ENCODE measurements around the gene KIAA0319L.

KIAA0319L gene

DNA sequence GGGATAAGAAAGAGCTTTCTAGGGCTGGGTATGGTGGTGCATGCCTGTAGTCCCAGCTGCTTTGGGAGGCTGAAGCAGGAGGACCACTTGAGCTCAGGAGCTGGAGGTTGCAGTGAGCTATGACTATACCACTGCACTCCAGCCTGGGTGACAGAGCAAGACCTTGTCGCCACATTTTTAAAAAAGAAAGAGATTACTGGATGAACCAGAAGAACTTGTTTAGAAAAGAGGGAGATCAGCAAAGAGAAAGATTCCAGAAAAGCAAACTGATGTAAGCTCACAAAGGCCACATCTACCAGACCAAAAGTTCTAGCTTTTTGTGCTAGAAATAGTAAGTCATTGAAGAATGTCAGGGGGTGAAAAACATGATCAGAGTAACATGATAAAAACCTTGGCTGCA lies 117.6 kb downstream of the KIAA0319L start:
- DNase-seq = no peak

GRCh38 chr1:35437200-35437599 lies 120.0 kb downstream of the KIAA0319L start:
- no peak for DNase-seq

GRCh38 chr1:35436078-35436477 lies 121.1 kb downstream of the KIAA0319L start:
- no peak for DNase-seq

- DNase-seq = no peak
These were observed 122.5 kb downstream of the KIAA0319L start for GRCh38 chr1:35434703-35435102.

DNA sequence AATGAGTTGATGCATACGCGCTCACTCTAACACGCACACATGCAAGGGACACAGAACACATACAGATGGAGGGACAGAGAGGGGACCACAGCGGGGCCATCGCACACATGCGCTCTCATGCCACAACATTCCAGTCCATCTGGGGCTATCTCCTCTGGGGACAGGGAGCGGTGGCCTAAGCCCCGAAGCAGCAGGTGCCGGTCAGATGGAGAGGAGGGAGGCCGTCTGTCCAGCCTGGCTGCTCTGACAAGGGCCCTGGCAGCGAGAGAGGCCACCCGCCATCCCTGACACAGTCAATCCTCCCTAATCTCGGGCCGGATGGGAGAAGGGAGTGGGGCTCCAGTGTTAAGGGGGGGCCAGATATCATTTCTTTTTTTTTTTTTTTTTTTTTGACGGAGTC lies 123.5 kb downstream of the KIAA0319L start:
- DNase-seq = no peak

DNA sequence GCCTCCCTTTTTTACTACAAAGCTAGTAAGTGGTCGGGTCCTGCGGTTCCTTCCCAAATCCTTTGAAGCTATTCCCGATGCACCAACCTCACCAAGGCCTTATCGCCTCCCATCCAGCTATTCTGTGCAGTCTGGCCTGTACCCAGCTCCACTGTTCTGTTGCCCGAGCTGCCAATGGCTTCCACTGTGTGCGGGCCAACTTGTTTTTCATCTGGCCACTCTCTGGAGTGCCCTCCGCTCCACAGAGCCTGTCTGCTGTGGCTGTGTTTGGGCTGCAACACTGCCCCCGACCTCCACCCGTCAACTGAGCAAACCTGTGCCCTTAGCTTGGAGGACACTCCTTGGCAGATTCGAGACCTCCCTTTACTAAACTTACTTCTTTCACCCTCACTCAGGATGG lies 125.0 kb downstream of the KIAA0319L start:
- no peak for DNase-seq

DNA sequence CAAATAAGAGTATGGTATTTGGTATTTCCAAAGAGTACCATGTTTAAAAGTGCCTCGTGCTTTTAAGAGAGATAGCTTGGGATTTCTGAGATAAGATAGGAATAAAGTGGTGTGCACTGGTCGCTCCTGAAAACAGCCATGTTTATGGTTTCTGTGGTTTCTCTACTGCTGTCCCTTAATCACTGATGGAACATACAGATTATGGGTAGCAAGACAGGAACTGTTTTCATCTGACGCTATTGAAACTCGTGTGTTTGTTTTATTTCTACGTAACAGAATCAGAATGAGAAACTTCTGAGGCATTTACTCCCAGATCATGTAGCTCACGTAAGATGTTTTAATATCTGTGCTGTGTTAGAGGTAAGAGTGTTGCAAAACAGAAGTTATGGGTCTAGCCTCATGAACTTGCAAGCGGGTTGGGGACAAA lies 126.0 kb downstream of the KIAA0319L start:
- DNase-seq = no peak

DNA sequence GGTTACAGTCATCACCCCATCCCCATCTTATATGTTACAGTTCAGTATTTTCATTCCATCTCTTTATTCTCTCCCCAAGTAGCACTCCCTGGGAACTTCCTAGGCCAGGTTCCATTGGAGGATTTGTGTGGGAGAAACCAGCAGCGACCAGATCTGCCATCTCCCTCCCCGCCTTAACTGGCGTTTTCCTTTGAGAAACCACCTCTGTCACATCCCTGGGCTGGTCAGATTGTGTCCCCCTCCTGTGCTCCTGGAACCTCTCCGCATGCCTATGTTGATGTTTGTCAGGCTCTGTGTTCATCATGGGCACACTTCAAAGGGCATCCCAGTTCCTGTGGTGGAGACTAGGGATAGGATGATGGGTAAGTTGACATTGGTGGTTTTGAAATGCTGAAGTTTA lies 126.4 kb downstream of the KIAA0319L start:
- no peak for DNase-seq

- no peak for DNase-seq
These were observed 128.8 kb downstream of the KIAA0319L start for GRCh38 chr1:35428360-35428759.

GRCh38 chr1:35426097-35426586 lies 131.1 kb downstream of the KIAA0319L start:
- DNase-seq = no peak

DNA sequence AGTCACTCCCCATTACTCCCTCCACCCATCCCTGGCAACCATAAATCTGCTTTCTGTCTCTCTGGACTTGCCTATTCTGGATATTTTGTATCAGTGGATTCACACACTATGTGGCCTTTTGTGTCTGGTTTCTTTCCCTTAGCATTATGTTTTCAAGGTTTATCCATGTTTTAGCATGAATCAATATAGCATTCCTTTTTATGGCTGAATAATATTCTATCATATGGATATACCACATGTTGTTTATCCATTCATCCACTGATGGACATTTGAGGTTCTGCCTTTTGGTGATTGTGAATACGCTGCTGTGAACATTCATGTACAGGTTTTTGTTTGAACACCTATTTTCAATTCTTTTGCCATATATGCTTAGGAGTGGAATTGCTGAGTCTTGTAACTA lies 148.3 kb downstream of the KIAA0319L start:
- no peak for DNase-seq

DNA sequence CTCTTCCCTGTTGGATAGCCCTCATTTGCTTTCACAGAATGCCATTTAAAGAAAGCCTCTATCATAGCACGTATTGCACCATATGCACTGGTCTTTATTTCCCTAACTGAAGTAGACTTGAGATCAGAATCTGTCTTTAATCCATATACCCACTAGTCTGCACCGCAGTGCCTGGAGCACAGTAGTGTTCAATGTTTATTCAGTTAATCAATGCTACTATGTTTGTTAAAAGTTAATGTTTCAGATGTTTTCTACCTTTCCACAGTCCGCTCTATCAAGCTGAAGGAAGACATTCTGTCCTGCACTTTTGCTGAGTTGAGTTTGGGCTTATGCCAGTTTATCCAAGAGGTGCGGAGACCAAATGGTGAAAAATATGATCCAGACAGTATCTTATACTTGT lies 149.5 kb downstream of the KIAA0319L start:
- DNase-seq = no peak

GRCh38 chr1:35406103-35406502 lies 151.1 kb downstream of the KIAA0319L start:
- no peak for DNase-seq

GRCh38 chr1:35401049-35401448 lies 156.2 kb downstream of the KIAA0319L start:
- DNase-seq = no peak

DNA sequence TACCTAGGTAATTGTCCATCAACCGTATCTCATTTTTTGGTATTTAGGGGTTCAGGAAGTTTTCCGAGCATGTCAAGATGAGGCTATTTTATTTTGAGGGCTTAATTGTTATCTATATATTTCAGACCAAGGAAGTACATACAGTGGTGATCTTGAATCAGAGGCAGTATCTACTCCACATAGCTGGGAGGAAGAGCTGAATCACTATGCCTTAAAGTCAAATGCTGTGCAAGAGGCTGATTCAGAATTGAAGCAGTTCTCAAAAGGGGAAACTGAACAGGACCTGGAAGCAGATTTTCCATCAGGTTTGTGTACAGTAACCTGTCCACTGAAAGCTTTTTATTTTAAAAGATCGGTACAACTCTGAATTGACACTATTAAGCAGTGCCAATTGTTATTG lies 158.5 kb downstream of the KIAA0319L start:
- DNase-seq = no peak

DNA sequence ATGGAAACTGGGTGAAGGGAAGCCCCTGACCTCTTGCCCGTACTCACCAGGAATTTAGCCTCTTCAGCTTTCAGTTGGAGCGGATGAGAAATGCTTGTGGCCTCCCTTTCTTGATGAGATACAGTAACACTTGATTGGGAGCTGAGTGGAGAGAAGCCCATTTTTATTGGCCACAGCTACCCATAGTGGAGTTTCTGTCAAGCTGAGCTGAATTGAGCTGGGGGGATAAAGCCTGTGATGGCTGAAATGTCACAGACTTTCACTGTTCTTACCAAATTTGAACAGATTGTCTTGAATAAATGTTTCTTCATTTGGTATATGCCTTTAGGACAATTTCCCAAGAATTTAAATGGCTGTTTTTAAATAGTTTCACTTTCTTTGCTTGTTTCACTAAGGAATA lies 162.8 kb downstream of the KIAA0319L start:
- DNase-seq = no peak

- no peak for DNase-seq
These were observed 166.4 kb downstream of the KIAA0319L start for GRCh38 chr1:35390600-35391494.

DNA sequence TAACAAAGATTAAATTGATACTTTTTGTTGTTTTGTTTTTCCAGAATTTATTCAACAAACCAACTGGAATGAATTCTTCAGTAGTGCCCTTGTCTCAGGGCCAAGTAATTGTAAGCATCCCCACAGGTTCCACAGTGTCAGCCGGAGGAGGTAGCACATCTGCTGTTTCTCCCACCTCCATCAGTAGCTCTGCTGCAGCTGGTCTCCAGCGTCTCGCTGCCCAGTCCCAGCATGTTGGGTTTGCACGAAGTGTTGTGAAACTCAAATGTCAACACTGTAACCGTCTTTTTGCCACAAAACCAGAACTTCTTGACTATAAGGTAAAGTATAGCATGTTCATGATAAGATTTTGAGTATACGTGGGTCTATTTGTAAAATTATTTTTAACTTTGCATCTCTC lies 170.2 kb downstream of the KIAA0319L start:
- DNase-seq = no peak

GRCh38 chr1:35386290-35386689 lies 170.9 kb downstream of the KIAA0319L start:
- no peak for DNase-seq

All from stimulated activated CD8-positive, alpha-beta memory T cell treated with anti-CD3 and anti-CD28 coated beads, Interleukin-4, amount 100 ng/mL, for 48 hours (primary cell).